HUES6 (cell line): ENCODE results near the gene CMTM7.

Experiments
- H3K27ac ChIP-seq: 2 replicates; pipeline ENCODE4 v1.7.0; 2013; ENCODE audit warnings: low read depth, mild to moderate bottlenecking, low read length, inconsistent platforms
- H3K27me3 ChIP-seq: 2 replicates; pipeline ENCODE4 v1.6.1; 2013; ENCODE audit warnings: low read length; ENCODE audit not compliant: control insufficient read depth, insufficient read depth
- H3K36me3 ChIP-seq: 2 replicates; pipeline ENCODE4 v1.6.1; 2013; ENCODE audit warnings: low read length; ENCODE audit not compliant: control insufficient read depth, insufficient read depth
- H3K4me1 ChIP-seq: 2 replicates; pipeline ENCODE4 v1.6.1; 2013; ENCODE audit warnings: low read length; ENCODE audit not compliant: control insufficient read depth, insufficient read depth
- H3K4me3 ChIP-seq: 2 replicates; pipeline ENCODE4 v1.5.1; 2013; ENCODE audit warnings: low read depth, low read length
- H3K9ac ChIP-seq: one replicate; pipeline ENCODE4 v1.6.1; 2013; ENCODE audit warnings: mild to moderate bottlenecking, low read length
- H3K9me3 ChIP-seq: 2 replicates; pipeline ENCODE4 v1.6.1; 2013; ENCODE audit warnings: low read depth, low read length; ENCODE audit not compliant: control insufficient read depth, insufficient read depth

CMTM7 gene

GRCh38 chr3:32420126-32421038 lies 28.7 kb downstream of the CMTM7 start:
- no peaks in the 10 kb centered on the region for H3K27me3 ChIP-seq
- H3K4me3 ChIP-seq, result no peak overlapping the region
- H3K4me1 ChIP-seq, result peaks cover 20% of the 10 kb centered on the region
- peak overlapping the region; percentile 75; the same call in 1 of the 2 replicates for H3K27ac ChIP-seq
- peak overlapping the region; percentile 53 for H3K9ac ChIP-seq
- peaks cover 11% of the 10 kb centered on the region; the same call in 1 of the 2 replicates for H3K9me3 ChIP-seq
- no peaks in the 10 kb centered on the region for H3K36me3 ChIP-seq

GRCh38 chr3:32421185-32421584 lies 29.5 kb downstream of the CMTM7 start:
- Histone ChIP-seq H3K4me1 (peaks cover 20% of the 10 kb centered on the region), H3K27ac (no peak overlapping the region), H3K36me3 (no peaks in the 10 kb centered on the region), H3K27me3 (no peaks in the 10 kb centered on the region), H3K9ac (no peak overlapping the region), H3K4me3 (no peak overlapping the region), H3K9me3 (peaks cover 11% of the 10 kb centered on the region; the same call in 1 of the 2 replicates)

DNA sequence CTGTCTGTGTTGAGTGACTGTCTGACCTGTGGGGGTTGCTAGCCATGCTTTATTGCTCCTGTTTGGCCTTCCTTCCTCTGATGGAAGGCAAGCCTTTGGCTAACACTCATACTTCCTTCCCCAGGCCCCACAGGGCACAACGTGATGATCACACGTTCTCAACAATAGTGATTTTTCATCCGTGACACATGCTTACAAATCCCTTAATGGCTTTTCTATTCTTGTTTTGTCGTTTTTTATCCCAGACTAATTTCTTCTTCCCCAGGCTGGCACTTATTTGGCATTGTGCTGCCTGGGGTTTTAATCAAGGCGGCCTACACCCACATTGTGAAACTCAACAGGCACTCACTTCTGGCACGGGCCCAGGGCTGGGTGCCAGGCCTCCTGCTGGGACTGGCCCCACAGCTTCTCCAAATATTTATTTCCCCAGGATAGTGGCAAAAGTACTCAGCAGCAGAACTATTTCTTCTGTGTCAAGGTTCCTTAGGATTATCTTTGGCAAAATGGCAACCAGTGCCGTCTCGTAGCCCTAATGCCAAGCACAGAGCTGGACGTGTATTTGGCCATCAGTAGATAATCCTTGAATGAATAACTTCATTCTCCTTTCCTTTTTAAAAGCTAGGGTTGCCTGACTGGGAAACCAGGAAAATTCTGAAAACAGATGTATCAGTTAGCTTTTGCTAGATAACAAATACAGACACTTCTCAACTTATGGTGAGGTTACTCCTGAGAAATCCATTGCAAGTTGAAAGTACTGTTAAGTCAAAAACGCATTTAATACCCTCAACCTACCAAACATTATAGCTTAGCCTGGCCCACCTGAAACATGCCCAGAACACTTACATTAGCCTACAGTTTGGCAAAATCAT lies 30.6 kb downstream of the CMTM7 start:
- Histone ChIP-seq H3K4me3 (no peak overlapping the region), H3K9me3 (peaks cover 11% of the 10 kb centered on the region; the same call in 1 of the 2 replicates), H3K4me1 (peaks cover 20% of the 10 kb centered on the region), H3K27me3 (no peaks in the 10 kb centered on the region), H3K36me3 (no peaks in the 10 kb centered on the region), H3K27ac (no peak overlapping the region), H3K9ac (no peak overlapping the region)

GRCh38 chr3:32422943-32423342 lies 31.3 kb downstream of the CMTM7 start:
- peaks cover 20% of the 10 kb centered on the region for H3K4me1 ChIP-seq
- no peaks in the 10 kb centered on the region for H3K36me3 ChIP-seq
- H3K27ac ChIP-seq, result no peak overlapping the region
- H3K9ac ChIP-seq, result no peak overlapping the region
- H3K4me3 ChIP-seq, result no peak overlapping the region
- H3K27me3 ChIP-seq, result no peaks in the 10 kb centered on the region
- H3K9me3 ChIP-seq, result peaks cover 11% of the 10 kb centered on the region; the same call in 1 of the 2 replicates

GRCh38 chr3:32423534-32423933 lies 31.9 kb downstream of the CMTM7 start:
- Histone ChIP-seq H3K4me1 (peaks cover 20% of the 10 kb centered on the region), H3K4me3 (no peak overlapping the region), H3K9me3 (peaks cover 9% of the 10 kb centered on the region; the same call in 1 of the 2 replicates), H3K36me3 (no peaks in the 10 kb centered on the region), H3K27me3 (no peaks in the 10 kb centered on the region), H3K9ac (no peak overlapping the region), H3K27ac (no peak overlapping the region)

GRCh38 chr3:32423956-32424557 lies 32.4 kb downstream of the CMTM7 start:
- Histone ChIP-seq H3K27me3 (no peaks in the 10 kb centered on the region), H3K27ac (no peak overlapping the region), H3K9me3 (peaks cover 5% of the 10 kb centered on the region; the same call in 1 of the 2 replicates), H3K9ac (no peak overlapping the region), H3K36me3 (no peaks in the 10 kb centered on the region), H3K4me3 (no peak overlapping the region), H3K4me1 (peaks cover 20% of the 10 kb centered on the region)

- Histone ChIP-seq H3K36me3 (no peaks in the 10 kb centered on the region), H3K9ac (no peak overlapping the region), H3K4me1 (peaks cover 19% of the 10 kb centered on the region), H3K9me3 (no peaks in the 10 kb centered on the region), H3K27ac (no peak overlapping the region), H3K4me3 (no peak overlapping the region), H3K27me3 (no peaks in the 10 kb centered on the region)
Observed at GRCh38 chr3:32424581-32425250, 33.1 kb downstream of the CMTM7 start.

- Histone ChIP-seq H3K4me1 (peaks cover 6% of the 10 kb centered on the region; the same call in 1 of the 2 replicates), H3K27ac (no peak overlapping the region), H3K9ac (no peak overlapping the region)
Observed at GRCh38 chr3:32428092-32429068, 36.7 kb downstream of the CMTM7 start.

GRCh38 chr3:32430900-32431299 lies 39.2 kb downstream of the CMTM7 start:
- Histone ChIP-seq H3K4me3 (no peak overlapping the region), H3K9me3 (no peaks in the 10 kb centered on the region), H3K9ac (no peak overlapping the region), H3K27me3 (no peaks in the 10 kb centered on the region), H3K27ac (no peak overlapping the region), H3K4me1 (no peaks in the 10 kb centered on the region), H3K36me3 (no peaks in the 10 kb centered on the region)

More at GRCh38 chr3:32428092-32429068, 36.7 kb downstream of the CMTM7 start:
- Histone ChIP-seq H3K27me3 (no peaks in the 10 kb centered on the region), H3K4me3 (no peak overlapping the region), H3K9me3 (no peaks in the 10 kb centered on the region), H3K36me3 (no peaks in the 10 kb centered on the region)
